Mammary epithelial cell (primary cell): ENCODE results near the gene IFNG.

ENCODE experiments used
- CTCF ChIP-seq, 2 donors: IDR thresholded peaks in 1 of 2; conservative IDR thresholded peaks in 1 of 2; 2 replicates each; pipeline ENCODE4 v1.5.1; 2011 to 2012; ENCODE audit warnings: inconsistent platforms in 2 of 2, low read length in 2 of 2, mild to moderate bottlenecking in 2 of 2, control low read depth in 1 of 2, low read depth in 1 of 2; ENCODE audit not compliant: insufficient read depth in 1 of 2; ENCODE audit errors: extremely low read depth in 1 of 2
- EZH2 ChIP-seq: IDR thresholded peaks from 2 replicates; pipeline ENCODE4 v1.6.1; 2012; ENCODE audit warnings: low read length, inconsistent platforms, borderline replicate concordance

GRCh38 chr12:68185598-68185997 lies 26.1 kb upstream of the IFNG start:
- no peak for TF ChIP-seq EZH2
- no peak for TF ChIP-seq CTCF (conservative IDR thresholded peaks at IDR 0.05 in 1 of 2, IDR thresholded peaks at IDR 0.05 in 1 of 2; ENCODE audit: extremely low read depth in 1 of 2, insufficient read depth in 1 of 2, low read depth in 1 of 2, low read length in 2 of 2)
